GM19395 (cell line): ENCODE results near the gene PYGB.

Experiments used
- ATAC-seq: cut with Tn5 transposase; IDR thresholded peaks from one replicate; pipeline ENCODE4 v1.9.1; 2021; ENCODE audit warnings: mild to moderate bottlenecking, moderate library complexity; ENCODE audit not compliant: unreplicated experiment

The PYGB gene

GRCh38 chr20:25247956-25248785 is at the start of gene PYGB:
Gene PYGB (plus strand): TSS chr20:25248085. CDS start chr20:25248179, 94 bp downstream.
- peak; percentile 70 for ATAC-seq

DNA sequence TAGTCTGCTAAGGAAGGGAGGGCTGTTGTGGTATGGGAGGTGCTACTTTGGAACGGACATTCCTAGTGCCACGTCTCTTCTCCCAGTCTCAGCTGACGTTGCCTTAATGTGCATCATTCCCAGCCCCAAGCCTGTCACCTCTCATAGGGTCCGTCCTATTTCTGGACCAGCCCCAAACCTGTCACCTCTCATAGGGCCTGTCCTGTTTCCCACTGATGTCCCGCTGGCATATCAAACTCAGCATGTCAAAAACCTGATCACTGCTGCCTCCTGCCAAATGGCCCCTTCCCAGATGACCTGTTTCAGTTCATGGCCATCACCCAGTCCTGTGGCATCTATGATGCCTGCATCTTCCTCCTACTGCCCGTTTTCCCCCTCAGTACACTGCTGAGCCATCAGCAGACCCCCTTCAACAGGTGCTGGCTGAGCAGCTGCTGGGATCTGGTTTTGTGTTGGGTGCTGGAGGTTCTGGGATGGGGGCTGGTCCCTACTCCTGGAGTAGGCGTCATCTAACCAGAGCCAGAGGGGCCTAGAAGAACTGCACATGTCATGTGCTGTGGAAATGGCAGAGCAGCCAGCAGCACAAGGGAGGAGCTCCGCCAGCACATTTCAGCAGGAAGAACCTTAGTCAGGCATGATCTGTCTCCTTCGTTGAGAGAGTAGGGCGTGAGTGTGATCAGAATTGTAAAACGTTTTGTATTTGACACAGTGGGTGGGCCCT is 49.1 kb upstream of the PYGB start:
- ATAC-seq = no peak

- ATAC-seq = no peak
These were observed 48.2 kb upstream of the PYGB start for GRCh38 chr20:25199473-25200260.

DNA sequence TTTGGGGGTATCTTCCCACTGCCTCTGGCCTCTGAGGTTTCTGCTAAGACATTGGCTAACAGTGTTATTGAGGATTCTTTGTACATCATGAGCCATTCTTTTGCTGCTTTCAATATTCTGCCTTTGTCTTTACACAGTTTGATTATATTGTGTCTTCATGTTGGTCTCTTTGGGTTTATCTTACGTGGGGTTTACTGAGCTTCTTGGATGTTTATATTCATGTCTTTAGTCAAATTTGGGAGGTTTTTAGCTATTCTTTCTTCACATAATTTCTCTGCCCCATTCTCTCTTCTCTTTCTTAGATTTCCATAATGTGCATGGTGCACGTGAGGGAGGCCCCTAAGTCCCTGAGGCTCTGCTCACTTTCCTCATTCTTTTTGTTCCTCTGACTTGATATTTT is 44.8 kb upstream of the PYGB start:
- ATAC-seq = no peak

GRCh38 chr20:25203871-25204320 is 44.0 kb upstream of the PYGB start:
- no peak for ATAC-seq

- ATAC-seq = no peak
These were observed 43.2 kb upstream of the PYGB start for GRCh38 chr20:25204550-25205276.

GRCh38 chr20:25205277-25206062 is 42.4 kb upstream of the PYGB start:
- ATAC-seq = no peak

DNA sequence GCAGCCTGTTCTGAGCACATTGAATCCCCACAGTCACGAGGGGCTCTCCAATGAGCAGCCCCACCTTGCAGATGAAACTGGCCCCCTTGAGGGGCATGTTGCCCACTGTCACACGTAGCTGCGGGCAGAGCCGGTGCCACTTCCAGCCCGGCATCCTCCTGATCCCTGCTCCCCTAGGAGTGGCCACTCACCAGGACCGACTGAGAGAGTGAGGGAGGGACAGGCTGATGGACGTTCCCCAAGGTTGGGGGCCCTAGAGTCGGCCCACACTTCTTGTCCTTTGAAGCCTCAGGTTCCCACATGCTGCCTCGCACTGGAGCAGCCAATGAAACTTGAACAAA is 41.9 kb upstream of the PYGB start:
- ATAC-seq = no peak

- ATAC-seq = no peak
These were observed 41.3 kb upstream of the PYGB start for GRCh38 chr20:25206548-25206947.

DNA sequence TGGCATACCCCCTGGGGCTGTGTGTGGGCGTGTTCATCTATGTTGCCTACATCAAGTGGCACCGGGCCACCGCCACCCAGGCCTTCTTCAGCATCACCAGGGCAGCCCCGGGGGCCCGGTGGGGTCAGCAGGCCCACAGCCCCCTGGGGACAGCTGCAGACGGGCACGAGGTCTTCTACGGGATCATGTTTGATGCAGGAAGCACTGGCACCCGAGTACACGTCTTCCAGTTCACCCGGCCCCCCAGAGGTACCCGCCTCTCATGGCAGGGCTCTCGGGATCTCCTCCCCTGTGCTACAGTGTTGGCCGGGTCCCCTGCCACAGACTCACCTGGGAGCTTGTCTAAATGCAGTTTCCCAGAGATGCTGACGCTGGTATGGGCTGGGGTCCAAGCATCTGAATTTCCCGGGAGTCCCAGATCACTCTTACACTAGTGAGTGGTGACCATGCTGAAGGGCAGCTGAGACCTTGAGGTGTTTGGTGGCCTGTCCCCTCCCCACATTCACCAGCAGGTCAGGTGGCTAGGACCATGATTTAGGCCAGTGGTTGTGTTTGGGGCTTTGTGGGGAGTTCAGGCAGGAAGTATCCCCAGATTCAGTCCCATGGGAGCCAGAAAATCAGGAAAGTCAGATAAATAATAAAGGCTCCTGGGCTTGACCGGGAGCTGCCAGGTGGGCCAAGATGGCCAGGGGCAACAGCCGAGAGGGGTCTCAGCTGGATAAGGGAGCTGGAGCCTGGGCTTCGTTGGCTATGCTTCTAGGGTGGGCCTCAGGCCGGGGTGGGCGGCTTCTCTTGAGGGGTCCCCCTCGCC is 40.5 kb upstream of the PYGB start:
- no peak for ATAC-seq

GRCh38 chr20:25207960-25208534 is 39.8 kb upstream of the PYGB start:
- no peak for ATAC-seq

DNA sequence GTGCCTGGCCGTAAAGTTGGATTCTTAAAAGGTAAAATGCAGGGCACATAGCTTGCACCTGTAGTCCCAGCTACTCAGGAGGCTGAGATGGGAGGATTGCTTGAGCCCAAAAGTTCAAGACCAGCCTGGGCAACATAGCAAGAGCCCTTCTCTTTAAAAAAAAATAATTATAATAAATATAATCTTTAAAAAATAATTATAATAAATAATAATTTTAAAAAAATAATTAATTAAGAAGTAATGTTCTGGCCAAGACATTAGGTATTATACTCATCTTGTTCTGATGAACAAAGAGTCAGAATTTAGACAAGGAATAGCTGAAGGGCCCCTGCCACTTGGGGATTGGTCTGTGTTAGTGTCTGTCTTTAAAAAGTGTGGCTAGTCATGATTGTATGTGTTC is 38.5 kb upstream of the PYGB start:
- no peak for ATAC-seq

- no peak for ATAC-seq
These were observed 38.0 kb upstream of the PYGB start for GRCh38 chr20:25209911-25210310.

- no peak for ATAC-seq
These were observed 36.6 kb upstream of the PYGB start for GRCh38 chr20:25211273-25211672.

GRCh38 chr20:25212242-25212641 is 35.6 kb upstream of the PYGB start:
- no peak for ATAC-seq

- no peak for ATAC-seq
These were observed 34.1 kb upstream of the PYGB start for GRCh38 chr20:25213566-25214425.

- ATAC-seq = no peak
These were observed 33.5 kb upstream of the PYGB start for GRCh38 chr20:25214426-25214790.

DNA sequence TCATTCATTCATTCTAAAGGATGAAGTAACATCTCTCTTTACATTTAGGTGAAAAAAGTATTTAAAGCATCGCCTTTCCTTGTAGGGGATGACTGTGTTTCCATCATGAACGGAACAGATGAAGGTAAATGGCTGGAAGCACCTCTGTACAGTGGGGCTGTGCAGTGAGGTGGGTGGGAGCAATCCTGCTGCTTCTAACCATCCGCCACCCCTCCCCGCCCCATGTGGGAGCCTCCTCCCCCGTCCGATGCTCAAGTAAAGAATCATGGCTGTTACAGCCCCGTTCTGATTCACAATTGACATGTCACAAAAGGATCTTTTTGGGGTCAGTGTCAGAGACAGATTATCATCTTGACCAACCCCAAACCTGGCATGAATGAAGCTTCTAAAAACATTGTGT is 33.1 kb upstream of the PYGB start:
- ATAC-seq = no peak
